BLaER1 (cell line): ENCODE results near the gene KLHDC10.
"Not testable (repeated sequence)": the region's sequence is repeated elsewhere in the genome, so short reads cannot be mapped to it uniquely, and the experiment has no call there.

Experiments
- H3K27ac ChIP-seq: shearing (Covaris generic); formaldehyde crosslinking; 2 replicates; pipeline ENCODE4 v1.8.1; 2022
- H3K27me3 ChIP-seq: shearing (Covaris generic); formaldehyde crosslinking; 2 replicates; pipeline ENCODE4 v1.8.1; 2022
- H3K36me3 ChIP-seq: shearing (Covaris generic); formaldehyde crosslinking; 2 replicates; pipeline ENCODE4 v1.8.1; 2022
- H3K4me1 ChIP-seq: shearing (Covaris generic); formaldehyde crosslinking; 2 replicates; pipeline ENCODE4 v1.8.1; 2022
- H3K4me2 ChIP-seq: shearing (Covaris generic); formaldehyde crosslinking; 2 replicates; pipeline ENCODE4 v1.8.1; 2022
- H3K4me3 ChIP-seq: shearing (Covaris generic); formaldehyde crosslinking; 2 replicates; pipeline ENCODE4 v1.8.1; 2022
- H3K9ac ChIP-seq: shearing (Covaris generic); formaldehyde crosslinking; 2 replicates; pipeline ENCODE4 v1.8.1; 2022
- H3K9me3 ChIP-seq: shearing (Covaris generic); formaldehyde crosslinking; 2 replicates; pipeline ENCODE4 v1.8.1; 2022
- H4K20me1 ChIP-seq: shearing (Covaris generic); formaldehyde crosslinking; 2 replicates; pipeline ENCODE4 v1.8.1; 2022
- Cebpa-rat ChIP-seq: shearing (Covaris generic); IDR thresholded peaks from 2 replicates; pipeline ENCODE4 v1.8.1; 2022

KLHDC10 gene

DNA sequence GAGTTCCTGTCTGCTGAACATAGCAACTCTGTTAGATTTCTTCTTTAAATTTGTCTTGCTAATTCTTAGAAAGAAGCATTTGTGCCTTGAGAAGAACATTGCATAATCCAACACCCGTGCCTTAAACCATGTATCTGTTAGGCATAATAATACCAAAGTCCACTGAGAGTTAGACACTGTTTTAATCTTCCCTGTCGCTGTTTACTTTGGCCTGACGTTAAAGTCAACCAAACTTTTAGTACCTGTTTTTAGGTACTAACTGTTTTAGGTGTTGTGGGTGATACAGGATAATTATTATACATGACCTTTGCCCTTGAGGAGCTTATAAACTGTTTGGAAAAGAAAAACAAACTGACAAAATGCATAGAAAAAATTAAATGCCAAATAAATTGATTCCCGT, 43.6 kb downstream of the KLHDC10 start:
- no peak overlapping the region for H3K4me2 ChIP-seq
- no peaks in the 10 kb centered on the region for H3K4me1 ChIP-seq
- no peak overlapping the region for H3K9ac ChIP-seq
- H3K36me3 ChIP-seq = no peaks in the 10 kb centered on the region; the same call in none of the 2 replicates
- H3K9me3 ChIP-seq = peaks cover 8% of the 10 kb centered on the region; the same call in 1 of the 2 replicates
- H4K20me1 ChIP-seq = peaks cover 23% of the 10 kb centered on the region; the same call in 1 of the 2 replicates
- TF ChIP-seq Cebpa-rat = no peak
- H3K27me3 ChIP-seq = no peaks in the 10 kb centered on the region
- H3K27ac ChIP-seq = no peak overlapping the region
- H3K4me3 ChIP-seq = no peak overlapping the region

GRCh38 chr7:130114374-130114773, 44.0 kb downstream of the KLHDC10 start:
- Histone ChIP-seq H3K9ac (no peak overlapping the region), H3K4me2 (no peak overlapping the region), H3K27ac (no peak overlapping the region), H3K36me3 (no peaks in the 10 kb centered on the region; the same call in none of the 2 replicates), H3K4me1 (no peaks in the 10 kb centered on the region), H3K9me3 (0 out of 2 replicates have a peak, but pooled peaks cover 5% of the 10 kb centered on the region), H3K4me3 (no peak overlapping the region), H3K27me3 (no peaks in the 10 kb centered on the region), H4K20me1 (peaks cover 24% of the 10 kb centered on the region; the same call in 1 of the 2 replicates)
- no peak for TF ChIP-seq Cebpa-rat

- TF ChIP-seq Cebpa-rat = no peak
- Histone ChIP-seq H3K36me3 (peaks cover 2% of the 10 kb centered on the region), H3K4me3 (no peak overlapping the region), H3K27ac (no peak overlapping the region), H3K9ac (no peak overlapping the region), H3K4me2 (no peak overlapping the region), H4K20me1 (peaks cover 24% of the 10 kb centered on the region; the same call in 1 of the 2 replicates), H3K9me3 (0 out of 2 replicates have a peak, but pooled peaks cover 1% of the 10 kb centered on the region), H3K4me1 (no peaks in the 10 kb centered on the region), H3K27me3 (no peaks in the 10 kb centered on the region)
Observed at GRCh38 chr7:130114776-130115175, 44.4 kb downstream of the KLHDC10 start.

DNA sequence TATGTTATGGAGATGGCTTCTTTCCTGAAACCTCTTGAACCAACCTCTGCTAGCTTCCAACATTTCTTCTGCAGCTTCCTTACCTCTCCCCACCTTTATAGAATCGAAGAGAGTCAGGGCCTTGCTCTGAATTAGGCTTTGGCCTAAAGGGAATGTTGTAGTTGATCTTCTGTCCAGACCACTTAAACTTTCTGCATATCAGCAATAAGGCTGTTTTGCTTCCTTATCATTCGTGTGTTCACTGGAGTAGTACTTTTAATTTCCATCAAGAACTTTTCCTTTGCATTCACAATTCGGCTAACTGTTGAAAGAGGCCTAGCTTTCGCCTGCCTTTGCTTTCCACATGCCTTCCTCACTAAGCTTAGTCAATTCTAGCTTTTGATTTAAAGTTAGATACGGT, 48.0 kb downstream of the KLHDC10 start:
- H3K4me1 ChIP-seq = no peaks in the 10 kb centered on the region
- H3K27ac ChIP-seq = no peak overlapping the region
- TF ChIP-seq Cebpa-rat = no peak
- peaks cover 22% of the 10 kb centered on the region; the same call in 1 of the 2 replicates for H4K20me1 ChIP-seq
- no peaks in the 10 kb centered on the region for H3K9me3 ChIP-seq
- H3K4me3 ChIP-seq = no peak overlapping the region
- H3K27me3 ChIP-seq = no peaks in the 10 kb centered on the region
- H3K4me2 ChIP-seq = no peak overlapping the region
- H3K36me3 ChIP-seq = peaks cover 37% of the 10 kb centered on the region
- no peak overlapping the region for H3K9ac ChIP-seq

GRCh38 chr7:130118801-130119200, 48.5 kb downstream of the KLHDC10 start:
- H3K27ac ChIP-seq = no peak overlapping the region
- H3K4me3 ChIP-seq = no peak overlapping the region

DNA sequence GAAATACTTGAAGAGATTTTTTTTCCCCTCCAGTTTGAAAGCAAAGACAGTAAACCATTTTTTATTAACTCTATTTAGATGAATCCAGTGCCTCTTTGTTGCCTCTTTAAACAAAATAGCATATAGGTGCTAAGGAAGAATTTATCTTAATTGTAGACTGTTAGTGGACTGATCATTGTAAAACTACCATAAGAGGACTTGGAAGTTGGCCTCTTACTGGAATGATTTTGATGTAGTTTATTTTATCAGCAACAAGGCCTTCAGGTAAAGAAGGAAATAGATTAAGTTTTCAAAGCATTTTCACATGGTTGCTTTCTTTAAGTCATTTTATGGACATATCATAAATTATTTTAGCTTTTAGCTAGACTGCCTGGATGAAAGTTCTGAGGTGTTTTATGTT, 53.2 kb downstream of the KLHDC10 start:
- Histone ChIP-seq H3K4me3 (no peak overlapping the region), H3K4me2 (no peak overlapping the region), H3K4me1 (no peaks in the 10 kb centered on the region), H3K9ac (no peak overlapping the region), H3K36me3 (peaks cover 84% of the 10 kb centered on the region), H3K27ac (no peak overlapping the region), H3K27me3 (no peaks in the 10 kb centered on the region), H3K9me3 (no peaks in the 10 kb centered on the region), H4K20me1 (0 out of 2 replicates have a peak, but pooled peaks cover 5% of the 10 kb centered on the region)
- TF ChIP-seq Cebpa-rat = no peak

More at GRCh38 chr7:130118801-130119200, 48.5 kb downstream of the KLHDC10 start:
- H3K4me2 ChIP-seq = no peak overlapping the region
- no peak for TF ChIP-seq Cebpa-rat
- H3K9ac ChIP-seq = no peak overlapping the region
- H3K27me3 ChIP-seq = no peaks in the 10 kb centered on the region
- H3K9me3 ChIP-seq = no peaks in the 10 kb centered on the region
- H4K20me1 ChIP-seq = 0 out of 2 replicates have a peak, but pooled peaks cover 17% of the 10 kb centered on the region
- no peaks in the 10 kb centered on the region for H3K4me1 ChIP-seq
- H3K36me3 ChIP-seq = peaks cover 42% of the 10 kb centered on the region

GRCh38 chr7:130124711-130125110, 54.4 kb downstream of the KLHDC10 start:
- Histone ChIP-seq H4K20me1 (no peaks in the 10 kb centered on the region), H3K4me3 (no peak overlapping the region), H3K4me2 (no peak overlapping the region), H3K36me3 (peaks cover 93% of the 10 kb centered on the region), H3K27me3 (no peaks in the 10 kb centered on the region), H3K27ac (no peak overlapping the region), H3K9me3 (no peaks in the 10 kb centered on the region), H3K4me1 (no peaks in the 10 kb centered on the region), H3K9ac (no peak overlapping the region)
- TF ChIP-seq Cebpa-rat = no peak

DNA sequence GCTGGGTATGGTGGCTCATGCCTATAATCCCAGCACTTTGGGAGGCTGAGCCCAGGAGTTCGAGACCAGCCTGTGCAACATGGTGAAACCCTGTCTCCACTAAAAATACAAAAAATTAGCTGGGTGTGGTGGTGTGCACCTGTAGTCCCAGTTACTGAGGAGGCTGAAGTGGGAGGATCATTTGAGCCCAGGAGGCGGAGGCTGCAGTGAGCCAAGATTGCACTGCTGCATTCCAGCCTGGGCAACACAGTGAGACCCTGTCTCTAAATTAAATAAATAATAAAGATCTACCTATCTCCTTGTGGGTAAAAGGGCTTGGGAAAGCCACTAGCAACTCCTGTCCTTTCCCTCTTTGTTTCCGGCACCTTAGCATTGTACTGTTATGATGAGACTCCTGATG, 56.5 kb downstream of the KLHDC10 start:
- H3K9ac ChIP-seq, H3K27ac ChIP-seq, H3K27me3 ChIP-seq, H4K20me1 ChIP-seq, H3K9me3 ChIP-seq, H3K4me2 ChIP-seq, H3K4me3 ChIP-seq: not testable (repeated sequence)
- peaks cover 93% of the 10 kb centered on the region for H3K36me3 ChIP-seq
- H3K4me1 ChIP-seq = peaks cover 12% of the 10 kb centered on the region; the same call in 1 of the 2 replicates

DNA sequence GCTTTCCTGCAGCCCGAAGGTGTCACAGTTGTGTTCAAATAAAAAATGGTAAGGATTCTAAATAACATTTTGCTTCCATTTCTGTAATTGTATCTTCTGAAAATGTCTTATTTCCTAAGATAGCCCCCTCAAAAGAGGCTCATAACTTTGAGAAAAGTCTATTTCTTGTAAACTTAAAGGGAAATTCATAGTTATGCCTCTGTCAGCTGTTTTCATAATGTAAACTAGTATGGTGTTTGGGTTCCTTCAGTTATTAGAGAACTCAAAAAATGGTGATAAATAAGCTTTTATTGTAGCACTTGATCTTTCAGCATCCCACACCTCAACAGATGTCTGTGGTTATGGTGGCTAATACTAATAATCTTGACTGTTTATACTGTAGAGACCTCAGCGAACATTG, 57.1 kb downstream of the KLHDC10 start:
- H3K4me2 ChIP-seq = no peak overlapping the region
- H3K4me3 ChIP-seq = no peak overlapping the region
- H3K4me1 ChIP-seq = peaks cover 12% of the 10 kb centered on the region; the same call in 1 of the 2 replicates
- H3K27ac ChIP-seq = no peak overlapping the region
- H3K36me3 ChIP-seq = peaks cover 93% of the 10 kb centered on the region
- peaks cover 10% of the 10 kb centered on the region; the same call in 1 of the 2 replicates for H4K20me1 ChIP-seq
- no peaks in the 10 kb centered on the region for H3K9me3 ChIP-seq
- no peaks in the 10 kb centered on the region for H3K27me3 ChIP-seq
- no peak overlapping the region for H3K9ac ChIP-seq
- no peak for TF ChIP-seq Cebpa-rat

- Histone ChIP-seq H3K27me3 (no peaks in the 10 kb centered on the region), H3K27ac (no peak overlapping the region), H4K20me1 (peaks cover 13% of the 10 kb centered on the region; the same call in 1 of the 2 replicates), H3K4me1 (peaks cover 12% of the 10 kb centered on the region; the same call in 1 of the 2 replicates), H3K4me3 (no peak overlapping the region), H3K36me3 (peaks cover 93% of the 10 kb centered on the region), H3K4me2 (no peak overlapping the region), H3K9ac (no peak overlapping the region), H3K9me3 (no peaks in the 10 kb centered on the region)
- no peak for TF ChIP-seq Cebpa-rat
Observed at GRCh38 chr7:130127821-130128317, 57.5 kb downstream of the KLHDC10 start.
